NCI-H1048 (cell line): Measurements from ENCODE around the gene NIN.

ENCODE experiments used
- DNase-seq: peaks from one replicate; lab custom pipeline; 2025; lab: John Stamatoyannopoulos, UW

Gene NIN

GRCh38 chr14:50762001-50762930 lies 68.7 kb downstream of the NIN start:
- no peak for DNase-seq

GRCh38 chr14:50759800-50760543 lies 71.0 kb downstream of the NIN start:
- DNase-seq: no peak

GRCh38 chr14:50758945-50759344 lies 72.0 kb downstream of the NIN start:
- DNase-seq: no peak

- DNase-seq: no peak
Measured at GRCh38 chr14:50758305-50758704, 72.7 kb downstream of the NIN start.

GRCh38 chr14:50757702-50758101 lies 73.3 kb downstream of the NIN start:
- DNase-seq: no peak

- DNase-seq: no peak
Measured at GRCh38 chr14:50756300-50756699, 74.7 kb downstream of the NIN start.

GRCh38 chr14:50750323-50750722 lies 80.6 kb downstream of the NIN start:
- no peak for DNase-seq

- no peak for DNase-seq
Measured at GRCh38 chr14:50745401-50746058, 85.4 kb downstream of the NIN start.

GRCh38 chr14:50744231-50744630 lies 86.7 kb downstream of the NIN start:
- DNase-seq: no peak

- DNase-seq: no peak
Measured at GRCh38 chr14:50741567-50741966, 89.4 kb downstream of the NIN start.

GRCh38 chr14:50740856-50741255 lies 90.1 kb downstream of the NIN start:
- no peak for DNase-seq

GRCh38 chr14:50739186-50739585 lies 91.8 kb downstream of the NIN start:
- no peak for DNase-seq

- no peak for DNase-seq
Measured at GRCh38 chr14:50736932-50737419, 94.0 kb downstream of the NIN start.

GRCh38 chr14:50734950-50735695 lies 95.8 kb downstream of the NIN start:
- no peak for DNase-seq

GRCh38 chr14:50733494-50733893 lies 97.5 kb downstream of the NIN start:
- DNase-seq: no peak

GRCh38 chr14:50728836-50729235 lies 102.1 kb downstream of the NIN start:
- no peak for DNase-seq

GRCh38 chr14:50726372-50727107 lies 104.4 kb downstream of the NIN start:
- DNase-seq: no peak

- no peak for DNase-seq
Measured at GRCh38 chr14:50725761-50726160, 105.2 kb downstream of the NIN start.

GRCh38 chr14:50719911-50720759 lies 110.8 kb downstream of the NIN start:
- DNase-seq: no peak

- DNase-seq: no peak
Measured at GRCh38 chr14:50718949-50719348, 112.0 kb downstream of the NIN start.
